ENCODE data around the gene HHATL.

Gene HHATL

GRCh38 chr3:42654331-42655201, 48.0 kb downstream of the HHATL start:
- FAIRE-seq (no peak), DNase-seq (ENCODE audit: low spot score) (peak; percentile 9)

DNA sequence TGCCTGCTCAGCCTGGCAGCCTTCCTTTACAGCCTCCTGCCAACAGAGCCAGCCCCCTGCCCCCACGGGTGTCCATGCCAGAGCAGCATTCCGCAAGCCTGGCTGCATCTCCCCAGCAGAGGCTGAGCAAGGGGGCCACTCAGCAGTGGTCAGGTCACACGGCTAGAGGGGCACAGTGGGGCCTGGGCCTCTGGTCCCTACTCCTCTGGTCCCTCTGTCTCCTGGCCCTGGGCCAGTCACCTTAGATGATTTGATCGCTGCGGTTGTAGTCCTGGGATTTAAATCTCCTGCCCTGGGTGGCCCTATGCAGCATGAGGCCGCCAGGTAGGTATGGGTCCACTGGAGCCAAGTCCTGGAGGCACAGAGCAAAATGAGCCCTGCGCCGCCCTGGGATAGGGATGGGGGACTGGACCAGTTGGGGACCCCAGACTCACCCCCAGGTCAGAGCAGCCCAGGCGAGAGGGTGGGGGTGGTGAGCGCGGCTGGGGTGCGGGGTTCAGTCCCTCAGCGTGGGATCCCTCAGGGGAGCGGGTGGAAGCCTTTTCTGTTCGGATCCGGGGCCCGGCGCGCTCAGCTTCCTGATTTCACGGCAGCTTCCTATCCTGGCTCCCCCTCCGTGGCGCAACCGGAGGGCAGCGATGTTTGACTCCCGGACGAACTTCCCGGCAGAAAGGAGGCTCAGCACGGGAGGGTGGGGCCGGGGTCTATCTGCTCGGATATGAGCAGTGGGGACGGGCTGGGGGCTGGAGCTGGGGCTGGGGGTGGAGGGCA, 48.9 kb downstream of the HHATL start, which contains the start of gene ZBTB47:
Gene ZBTB47, plus strand, starts transcription at position 138 of the 771 bp plus-strand sequence. CDS start 4,659 bp downstream, outside the sequence.
- DNase-seq (ENCODE audit: low spot score) (peak; percentile 14), FAIRE-seq (no peak)

- FAIRE-seq (no peak), DNase-seq (ENCODE audit: low spot score) (no peak)
Observed at GRCh38 chr3:42653303-42653559, 49.4 kb downstream of the HHATL start.

- FAIRE-seq = peak; percentile 92
- peak; percentile 90 for DNase-seq (ENCODE audit: low spot score)
Observed at GRCh38 chr3:42652611-42653302, 49.8 kb downstream of the HHATL start.

DNA sequence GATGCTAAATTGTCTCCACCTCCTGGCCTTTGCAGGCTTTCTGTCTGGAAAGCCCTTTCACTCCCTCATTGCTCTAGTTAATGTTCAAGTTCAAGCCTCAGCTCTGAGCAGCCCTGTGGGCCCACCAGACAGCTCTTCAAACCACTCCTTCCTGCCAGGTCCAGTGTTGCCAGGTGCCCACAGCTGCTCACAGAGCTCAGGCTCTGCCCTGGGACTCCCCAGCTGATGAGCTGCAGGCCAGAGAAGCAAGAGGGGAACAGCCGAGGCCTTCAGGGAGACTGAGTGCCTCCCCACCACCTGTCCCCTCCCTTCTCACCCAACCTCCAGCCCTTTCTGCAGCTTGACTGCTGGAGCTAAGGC, 50.4 kb downstream of the HHATL start:
- DNase-seq (ENCODE audit: low spot score) = peak; percentile 13
- no peak for FAIRE-seq

- peak; percentile 67 for FAIRE-seq
- peak; percentile 62 for DNase-seq (ENCODE audit: low spot score)
Observed at GRCh38 chr3:42651248-42652091, 51.1 kb downstream of the HHATL start.

- FAIRE-seq (no peak), DNase-seq (ENCODE audit: low spot score) (no peak)
Observed at GRCh38 chr3:42649783-42650182, 52.8 kb downstream of the HHATL start.

DNA sequence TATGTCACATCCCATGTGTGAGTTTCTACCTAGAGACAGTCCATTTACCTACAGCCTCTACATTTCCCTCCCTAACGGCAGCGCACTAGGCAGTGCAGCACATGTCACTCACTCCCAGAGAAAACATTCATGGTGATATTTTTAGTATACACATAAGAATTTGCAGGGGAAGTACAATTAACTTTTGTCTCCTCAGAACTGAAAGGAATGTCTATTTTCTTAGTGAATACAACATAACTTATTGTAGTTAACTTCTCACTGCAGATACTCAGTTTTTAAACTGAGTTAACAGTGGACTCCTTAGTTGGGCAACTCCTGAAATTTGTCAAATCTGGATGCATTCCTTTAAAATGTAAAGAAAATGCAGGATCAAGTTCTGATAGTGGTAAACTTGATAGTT, 53.6 kb downstream of the HHATL start:
- no peak for FAIRE-seq
- no peak for DNase-seq (ENCODE audit: low spot score)

DNA sequence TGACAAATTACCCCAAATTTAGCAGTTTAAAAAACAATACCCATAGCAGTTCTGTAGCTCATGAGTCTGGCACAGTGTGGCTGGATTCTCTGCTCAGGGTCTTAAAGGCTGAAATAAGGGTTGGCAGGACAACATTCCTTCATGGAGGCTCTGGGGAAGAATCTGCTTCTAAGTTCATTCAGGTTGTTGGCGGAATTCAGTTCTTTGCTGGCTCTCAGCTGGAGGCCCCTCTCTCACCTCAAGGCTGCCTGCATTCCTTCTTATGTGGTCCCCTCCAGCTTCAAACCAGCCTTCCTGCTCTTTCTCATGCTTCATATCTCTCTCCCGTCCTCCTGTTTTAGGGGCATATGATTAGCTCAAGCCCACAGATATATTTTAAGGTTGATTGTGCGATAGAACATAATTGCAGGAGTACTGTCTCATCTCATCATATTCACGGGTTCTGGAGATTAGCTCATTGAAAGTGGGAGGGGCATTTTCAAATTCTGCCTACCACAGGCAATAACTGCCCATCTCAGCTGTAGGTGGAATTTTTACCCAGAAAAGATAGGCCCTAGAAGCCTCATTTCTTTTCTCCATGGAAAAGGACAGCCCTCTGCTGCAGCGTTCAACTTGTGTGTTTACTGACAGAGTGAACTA, 54.7 kb downstream of the HHATL start:
- no peak for FAIRE-seq
- DNase-seq (ENCODE audit: low spot score) = no peak

Measured in RCC 7860 (cell line).